GM12891 (cell line): ENCODE measurements around the gene KPNB1.
"Not testable (repeated sequence)": the region's sequence is repeated elsewhere in the genome, so short reads cannot be mapped to it uniquely, and the experiment has no call there.

Experiments
- POLR2A ChIP-seq: IDR thresholded peaks from 2 replicates; pipeline ENCODE4 v1.6.1; 2011; ENCODE audit warnings: low read depth, low read length, control low read depth
- POU2F2 ChIP-seq: IDR thresholded peaks from 2 replicates; pipeline ENCODE4 v1.6.1; 2011; ENCODE audit warnings: low read depth, mild to moderate bottlenecking, control low read depth, low read length, moderate library complexity

GRCh38 chr17:47682727-47683126, 33.0 kb downstream of the KPNB1 start:
- TF ChIP-seq POLR2A, POU2F2: not testable (repeated sequence)
